HEK293 (cell line): ENCODE data around the gene DOCK9.

Source experiments
- KLF9 ChIP-seq: fragments of 450-650 bp; formaldehyde crosslinking; IDR thresholded peaks from 2 replicates; pipeline ENCODE4 v1.5.1; 2016; ENCODE audit warnings: missing biosample characterization, missing genetic modification characterization, low read depth
- YY1 ChIP-seq: fragments of 450-650 bp; formaldehyde crosslinking; IDR thresholded peaks from 2 replicates; pipeline ENCODE4 v1.5.1; 2018; ENCODE audit warnings: missing biosample characterization, missing genetic modification characterization
- ZBTB48 ChIP-seq: fragments of 450-650 bp; formaldehyde crosslinking; IDR thresholded peaks from 2 replicates; pipeline ENCODE4 v1.5.1; 2016; ENCODE audit warnings: missing biosample characterization, missing genetic modification characterization
- ZNF121 ChIP-seq: fragments of 450-650 bp; formaldehyde crosslinking; IDR thresholded peaks from 2 replicates; pipeline ENCODE4 v1.5.1; 2016; ENCODE audit warnings: missing biosample characterization, missing genetic modification characterization
- ZNF248 ChIP-seq: fragments of 450-650 bp; formaldehyde crosslinking; IDR thresholded peaks from 2 replicates; pipeline ENCODE4 v1.5.1; 2017; ENCODE audit warnings: missing biosample characterization, missing genetic modification characterization
- ZNF366 ChIP-seq: fragments of 450-650 bp; formaldehyde crosslinking; conservative IDR thresholded peaks from 2 replicates; pipeline ENCODE4 v1.5.1; 2016; ENCODE audit warnings: missing biosample characterization, missing genetic modification characterization
- ZNF571 ChIP-seq: fragments of 450-650 bp; formaldehyde crosslinking; IDR thresholded peaks from 2 replicates; pipeline ENCODE4 v1.5.0; 2017; ENCODE audit warnings: missing biosample characterization, missing genetic modification characterization
- ZNF670 ChIP-seq: fragments of 450-650 bp; formaldehyde crosslinking; IDR thresholded peaks from 2 replicates; pipeline ENCODE4 v1.5.1; 2016; ENCODE audit warnings: missing biosample characterization, missing genetic modification characterization, low read depth
- ZNF747 ChIP-seq: fragments of 450-650 bp; formaldehyde crosslinking; IDR thresholded peaks from 2 replicates; pipeline ENCODE4 v1.5.1; 2016; ENCODE audit warnings: missing biosample characterization, missing genetic modification characterization
- TF ChIP-seq, protein P1 (sequence below): fragments of 450-650 bp; formaldehyde crosslinking; IDR thresholded peaks from 2 replicates; pipeline ENCODE4 v1.5.1; 2016; ENCODE audit warnings: missing biosample characterization, missing genetic modification characterization

DNA sequence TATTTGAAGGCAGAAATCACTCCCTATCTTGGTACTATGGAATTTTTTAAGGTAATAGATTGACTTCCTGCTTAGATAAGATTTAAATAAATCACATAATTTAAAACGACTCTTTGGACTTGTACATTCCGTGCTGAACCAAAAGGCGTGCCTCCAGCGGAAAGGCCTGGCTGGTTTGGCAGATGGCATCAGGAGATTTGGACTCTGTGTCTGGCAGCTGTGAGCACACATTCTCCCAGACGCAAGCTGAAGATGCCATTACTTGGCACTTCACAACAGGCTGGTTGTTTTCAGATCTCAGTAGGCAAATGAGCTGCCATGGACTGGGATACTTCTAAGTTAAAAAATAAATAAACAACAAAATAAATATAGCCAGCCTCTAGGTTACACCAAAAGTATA, 120.9 kb downstream of the DOCK9 start:
- TF ChIP-seq, protein P1, sequence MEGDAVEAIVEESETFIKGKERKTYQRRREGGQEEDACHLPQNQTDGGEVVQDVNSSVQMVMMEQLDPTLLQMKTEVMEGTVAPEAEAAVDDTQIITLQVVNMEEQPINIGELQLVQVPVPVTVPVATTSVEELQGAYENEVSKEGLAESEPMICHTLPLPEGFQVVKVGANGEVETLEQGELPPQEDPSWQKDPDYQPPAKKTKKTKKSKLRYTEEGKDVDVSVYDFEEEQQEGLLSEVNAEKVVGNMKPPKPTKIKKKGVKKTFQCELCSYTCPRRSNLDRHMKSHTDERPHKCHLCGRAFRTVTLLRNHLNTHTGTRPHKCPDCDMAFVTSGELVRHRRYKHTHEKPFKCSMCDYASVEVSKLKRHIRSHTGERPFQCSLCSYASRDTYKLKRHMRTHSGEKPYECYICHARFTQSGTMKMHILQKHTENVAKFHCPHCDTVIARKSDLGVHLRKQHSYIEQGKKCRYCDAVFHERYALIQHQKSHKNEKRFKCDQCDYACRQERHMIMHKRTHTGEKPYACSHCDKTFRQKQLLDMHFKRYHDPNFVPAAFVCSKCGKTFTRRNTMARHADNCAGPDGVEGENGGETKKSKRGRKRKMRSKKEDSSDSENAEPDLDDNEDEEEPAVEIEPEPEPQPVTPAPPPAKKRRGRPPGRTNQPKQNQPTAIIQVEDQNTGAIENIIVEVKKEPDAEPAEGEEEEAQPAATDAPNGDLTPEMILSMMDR (tag by site-specific recombination): no peak
- TF ChIP-seq ZNF747 (no peak), YY1 (tag by site-specific recombination) (no peak), KLF9 (no peak), ZNF248 (tag by site-specific recombination) (no peak), ZNF670 (no peak), ZBTB48 (tag by site-specific recombination) (no peak), ZNF121 (tag by site-specific recombination) (no peak), ZNF366 (tag by site-specific recombination) (no peak), ZNF571 (tag by site-specific recombination) (no peak)
